Activated CD4-positive, alpha-beta T cell treated with anti-CD3 and anti-CD28 coated beads for 1 hour (primary cell): ENCODE measurements around the gene CBX5.
"Not testable (repeated sequence)": the region's sequence is repeated elsewhere in the genome, so short reads cannot be mapped to it uniquely, and the experiment has no call there.

Experiments
- DNase-seq: peaks from one replicate; pipeline ENCODE4 v3.0.0-alpha.2; 2020

Gene CBX5

GRCh38 chr12:54294152-54294952, 14.4 kb upstream of the CBX5 start:
- no peak for DNase-seq

- no peak for DNase-seq
Observed at GRCh38 chr12:54292931-54293241, 13.0 kb upstream of the CBX5 start.

GRCh38 chr12:54292083-54292930, 12.4 kb upstream of the CBX5 start:
- no peak for DNase-seq

- DNase-seq: no peak
Observed at GRCh38 chr12:54287261-54288157, 7.6 kb upstream of the CBX5 start.

GRCh38 chr12:54286042-54287030, 6.4 kb upstream of the CBX5 start:
- DNase-seq: no peak

- no peak for DNase-seq
Observed at GRCh38 chr12:54285150-54286041, 5.5 kb upstream of the CBX5 start.

GRCh38 chr12:54284070-54284780, 4.3 kb upstream of the CBX5 start:
- not testable (repeated sequence) for DNase-seq

- DNase-seq: no peak
Observed at GRCh38 chr12:54282949-54283593, 3.1 kb upstream of the CBX5 start.

GRCh38 chr12:54281694-54282093, 1.8 kb upstream of the CBX5 start:
- DNase-seq: not testable (repeated sequence)

GRCh38 chr12:54281261-54281638, 1.3 kb upstream of the CBX5 start:
- DNase-seq: not testable (repeated sequence)

GRCh38 chr12:54280468-54281260, 742 bp upstream of the CBX5 start, which contains the start of gene HNRNPA1:
HNRNPA1 (plus strand) TSS chr12:54280726; CDS start chr12:54280808, 82 bp downstream.
- DNase-seq: peak; percentile 91

GRCh38 chr12:54279227-54279631, 693 bp downstream of the CBX5 start:
- no peak for DNase-seq

GRCh38 chr12:54277823-54278276, 2.1 kb downstream of the CBX5 start:
- no peak for DNase-seq

- no peak for DNase-seq
Observed at GRCh38 chr12:54276368-54276767, 3.6 kb downstream of the CBX5 start.

- no peak for DNase-seq
Observed at GRCh38 chr12:54273981-54274380, 5.9 kb downstream of the CBX5 start.

GRCh38 chr12:54272214-54272613, 7.7 kb downstream of the CBX5 start:
- DNase-seq: no peak

GRCh38 chr12:54270345-54270744, 9.6 kb downstream of the CBX5 start:
- DNase-seq: no peak

- DNase-seq: no peak
Observed at GRCh38 chr12:54266852-54267251, 13.1 kb downstream of the CBX5 start.
